Bronchial epithelial cell (primary cell): ENCODE data around the gene PRICKLE3. TPM values are rescaled to one million over a fixed set of nuclear protein-coding genes. Genes with fewer than 3 reads are reported as not detected.
A peak's percentile ranks its signal among the peaks of the same experiment; 100 is the strongest.

Source experiments
- DNase-seq: peaks from one replicate; pipeline ENCODE4 v3.0.0-alpha.2; 2010; ENCODE audit warnings: low read depth
- FAIRE-seq: peaks from 2 replicates; lab custom pipeline; 2011; peaks lifted over from hg19 to GRCh38; lab: Jason Lieb, UNC
- H3K27me3 ChIP-seq: 2 replicates; pipeline ENCODE4 v1.5.1; 2011; ENCODE audit warnings: low read length; ENCODE audit not compliant: control insufficient read depth, insufficient read depth
- H3K36me3 ChIP-seq: 2 replicates; pipeline ENCODE4 v1.5.1; 2011; ENCODE audit warnings: low read length; ENCODE audit not compliant: control insufficient read depth, insufficient read depth
- H3K4me3 ChIP-seq: 2 replicates; pipeline ENCODE4 v1.5.1; 2011; ENCODE audit warnings: mild to moderate bottlenecking, low read depth, low read length, control low read depth
- total RNA-seq: library from RNA; depleted of rRNA; stranded (reverse); fragments of >200 nt; gene quantifications from 2 replicates; pipeline ENCODE4 v1.2.1, GENCODE V29; 2014
- TF ChIP-seq, protein P1 (sequence below): IDR thresholded peaks from 2 replicates; pipeline ENCODE4 v1.5.1; 2011; ENCODE audit warnings: mild to moderate bottlenecking, moderate library complexity, low read length, control low read depth, inconsistent platforms; ENCODE audit not compliant: insufficient read depth, severe bottlenecking

PRICKLE3 gene
- total RNA-seq, 1 donor from 2014 or later, result 12.1 TPM

DNA sequence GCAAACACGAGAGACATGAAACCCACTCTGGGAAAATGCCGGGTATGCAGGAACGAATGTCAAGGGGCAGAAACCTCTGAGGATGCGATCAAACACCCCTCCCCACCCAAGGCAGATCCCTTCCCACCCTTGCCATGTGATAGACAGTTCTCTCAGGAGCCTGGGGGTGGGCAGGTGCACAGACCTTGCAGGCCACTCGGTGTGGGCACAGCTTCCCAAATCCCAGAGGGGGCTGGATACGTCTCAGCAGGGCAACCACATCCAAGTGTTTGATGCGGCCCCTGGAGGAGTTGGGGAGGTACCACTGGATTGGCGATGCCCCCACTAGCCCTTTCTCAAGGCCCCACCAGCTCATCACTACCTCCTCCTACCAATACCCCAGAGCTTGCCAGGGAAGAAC, 24.2 kb upstream of the PRICKLE3 start:
- no peak for DNase-seq
- no peaks in the 10 kb centered on the region for H3K36me3 ChIP-seq
- TF ChIP-seq, protein P1, sequence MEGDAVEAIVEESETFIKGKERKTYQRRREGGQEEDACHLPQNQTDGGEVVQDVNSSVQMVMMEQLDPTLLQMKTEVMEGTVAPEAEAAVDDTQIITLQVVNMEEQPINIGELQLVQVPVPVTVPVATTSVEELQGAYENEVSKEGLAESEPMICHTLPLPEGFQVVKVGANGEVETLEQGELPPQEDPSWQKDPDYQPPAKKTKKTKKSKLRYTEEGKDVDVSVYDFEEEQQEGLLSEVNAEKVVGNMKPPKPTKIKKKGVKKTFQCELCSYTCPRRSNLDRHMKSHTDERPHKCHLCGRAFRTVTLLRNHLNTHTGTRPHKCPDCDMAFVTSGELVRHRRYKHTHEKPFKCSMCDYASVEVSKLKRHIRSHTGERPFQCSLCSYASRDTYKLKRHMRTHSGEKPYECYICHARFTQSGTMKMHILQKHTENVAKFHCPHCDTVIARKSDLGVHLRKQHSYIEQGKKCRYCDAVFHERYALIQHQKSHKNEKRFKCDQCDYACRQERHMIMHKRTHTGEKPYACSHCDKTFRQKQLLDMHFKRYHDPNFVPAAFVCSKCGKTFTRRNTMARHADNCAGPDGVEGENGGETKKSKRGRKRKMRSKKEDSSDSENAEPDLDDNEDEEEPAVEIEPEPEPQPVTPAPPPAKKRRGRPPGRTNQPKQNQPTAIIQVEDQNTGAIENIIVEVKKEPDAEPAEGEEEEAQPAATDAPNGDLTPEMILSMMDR, result no peak
- H3K4me3 ChIP-seq, result no peak overlapping the region
- H3K27me3 ChIP-seq, result no peaks in the 10 kb centered on the region
- no peak for FAIRE-seq

DNA sequence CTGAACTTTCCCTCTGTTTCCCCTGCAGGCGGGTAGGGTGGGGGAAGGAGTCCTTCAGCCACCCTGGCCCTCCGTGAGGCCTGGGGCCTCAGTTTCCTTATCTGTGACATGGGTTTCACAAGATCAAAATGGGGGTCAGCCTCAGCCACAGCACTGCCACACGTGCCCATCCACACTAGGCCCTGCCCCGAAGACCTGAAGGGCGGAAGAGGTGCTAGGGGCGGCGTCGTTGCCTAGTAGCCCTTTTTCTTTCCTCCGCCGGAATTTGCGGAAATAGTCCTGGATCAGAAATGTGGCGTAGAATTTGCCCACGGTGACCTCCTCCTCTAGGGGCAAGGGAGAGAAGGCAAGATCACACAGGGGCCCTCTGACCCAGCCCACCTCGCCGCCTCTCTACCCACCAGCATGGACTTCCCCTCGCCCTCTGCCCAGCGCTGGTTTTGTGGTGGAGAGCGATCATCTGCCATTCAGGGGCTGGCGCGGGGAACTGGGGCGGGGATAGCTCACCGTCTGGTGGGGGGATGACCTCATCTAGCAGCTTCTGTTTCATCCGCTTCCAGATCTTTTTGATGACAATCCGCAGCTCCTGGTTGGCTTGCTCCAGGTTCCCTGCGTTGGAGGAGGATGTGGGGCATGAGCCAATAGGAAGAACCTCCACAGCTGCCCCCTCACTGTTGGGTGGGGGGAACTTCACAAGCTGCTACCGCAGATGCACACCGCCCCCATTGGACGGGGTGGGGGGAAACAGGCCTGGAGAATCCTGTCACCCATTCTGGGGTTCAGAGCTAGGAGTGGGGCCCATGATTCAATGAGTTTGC, 23.5 kb upstream of the PRICKLE3 start:
- FAIRE-seq (no peak), DNase-seq (no peak)
- TF ChIP-seq, protein P1, result no peak
- no peaks in the 10 kb centered on the region for H3K36me3 ChIP-seq
- H3K4me3 ChIP-seq, result no peak overlapping the region
- no peaks in the 10 kb centered on the region for H3K27me3 ChIP-seq

DNA sequence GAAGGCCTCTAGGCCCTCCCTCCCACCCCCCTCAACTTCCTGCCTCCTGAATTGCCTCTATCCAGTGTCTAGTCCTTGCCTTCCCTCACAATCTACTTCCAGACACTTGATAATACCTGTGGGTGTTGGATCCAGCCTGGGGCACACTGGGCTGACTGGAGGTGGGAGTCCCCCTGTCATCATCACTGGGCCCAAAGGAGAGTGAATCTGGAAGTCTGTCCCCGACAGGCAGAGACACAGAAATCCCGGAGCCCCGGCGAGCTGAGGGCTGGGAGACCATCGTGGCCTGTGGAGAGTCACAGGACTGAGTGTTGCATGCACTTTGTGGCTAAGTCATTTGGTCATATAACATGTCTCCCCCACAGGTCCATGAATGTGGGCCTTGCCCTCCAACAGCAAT, 22.2 kb upstream of the PRICKLE3 start:
- Histone ChIP-seq H3K27me3 (no peaks in the 10 kb centered on the region), H3K36me3 (no peaks in the 10 kb centered on the region), H3K4me3 (no peak overlapping the region)
- FAIRE-seq (no peak), DNase-seq (no peak)
- TF ChIP-seq, protein P1, result no peak

DNA sequence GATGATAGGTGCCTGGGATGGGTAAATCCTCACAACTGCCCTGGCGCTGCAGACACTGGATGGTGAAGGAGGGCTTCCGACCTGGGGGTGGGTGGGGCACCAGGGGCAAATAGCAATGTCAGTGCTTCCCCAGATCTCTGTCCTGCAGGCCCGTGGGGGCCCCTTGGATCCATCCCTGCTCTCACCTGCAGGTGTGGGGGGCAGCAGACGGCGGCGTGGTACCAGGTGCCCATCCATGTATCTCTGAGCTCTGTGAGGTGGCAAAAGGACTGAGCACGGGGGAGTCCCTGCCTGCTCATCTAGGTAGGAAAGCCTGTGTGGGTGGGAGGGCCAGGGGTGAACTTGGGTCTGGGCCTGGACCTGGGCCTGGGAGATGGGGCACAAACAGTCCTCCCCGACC, 20.4 kb upstream of the PRICKLE3 start:
- no peaks in the 10 kb centered on the region for H3K27me3 ChIP-seq
- TF ChIP-seq, protein P1, result no peak
- no peaks in the 10 kb centered on the region for H3K36me3 ChIP-seq
- no peak for FAIRE-seq
- DNase-seq, result no peak
- H3K4me3 ChIP-seq, result no peak overlapping the region

- Histone ChIP-seq H3K36me3 (no peaks in the 10 kb centered on the region), H3K27me3 (no peaks in the 10 kb centered on the region), H3K4me3 (no peak overlapping the region)
- FAIRE-seq, result peak; percentile 79
- TF ChIP-seq, protein P1, result no peak
- DNase-seq, result no peak
These were observed 19.3 kb upstream of the PRICKLE3 start for GRCh38 chrX:49205443-49205842.
